Measurements from ENCODE around the gene ATP7B.

ATP7B gene

DNA sequence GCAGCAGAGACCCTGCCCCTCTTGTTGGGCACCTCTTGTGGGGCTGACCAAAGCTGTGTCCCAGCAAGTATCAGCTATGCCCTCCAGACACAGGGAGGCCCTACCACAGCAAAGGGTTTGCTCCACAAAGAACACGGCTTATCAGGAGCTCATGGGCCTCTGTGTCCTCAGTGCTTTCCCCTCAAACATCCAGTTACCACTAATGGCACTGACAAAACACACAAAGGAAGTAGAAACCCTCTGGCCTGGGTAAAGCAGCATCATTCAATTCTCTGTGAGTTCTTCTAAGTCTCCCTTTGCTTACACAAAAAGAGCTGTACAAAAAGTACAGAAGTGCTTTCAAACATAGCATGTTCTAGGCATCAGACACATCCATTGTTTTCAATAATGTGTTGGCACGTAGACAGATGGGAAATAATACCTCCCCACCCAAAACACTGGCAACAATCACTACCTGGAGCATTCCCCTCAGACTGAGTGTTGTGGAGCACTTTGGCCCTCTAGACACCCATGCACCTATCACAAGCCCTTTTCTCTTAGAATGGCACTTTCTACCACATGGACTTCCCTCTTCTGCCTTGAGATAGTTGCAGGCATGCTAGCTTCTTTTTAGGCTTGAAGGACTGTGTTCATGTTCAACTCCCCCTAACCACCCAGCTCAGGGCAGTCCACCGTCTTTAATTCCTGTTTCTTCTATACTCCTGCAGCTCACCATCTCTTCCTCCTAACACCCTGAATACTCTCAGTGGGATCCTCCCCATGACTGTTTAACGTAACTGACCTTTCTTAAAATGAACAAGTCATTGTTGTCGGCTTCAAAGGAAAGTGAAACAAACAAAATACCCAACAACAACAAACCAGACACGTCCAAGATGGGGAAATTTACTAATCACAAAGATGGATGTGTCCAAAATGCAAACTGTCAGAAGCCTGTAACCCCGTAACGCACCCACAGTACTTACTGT is 43.5 kb downstream of the ATP7B start:
- Histone ChIP-seq H3K27me3 (ENCODE audit: control insufficient read depth, insufficient read depth, low read length, poor library complexity, severe bottlenecking) (no peaks in the 10 kb centered on the region), H3K36me3 (ENCODE audit: control insufficient read depth, insufficient read depth, low read length) (no peaks in the 10 kb centered on the region), H3K27ac (ENCODE audit: insufficient read depth, low read depth, low read length, poor library complexity, severe bottlenecking) (no peak overlapping the region), H3K4me1 (ENCODE audit: control insufficient read depth, insufficient read depth, low read length) (no peaks in the 10 kb centered on the region), H3K9me3 (ENCODE audit: control insufficient read depth, low read length) (no peaks in the 10 kb centered on the region), H3K4me3 (ENCODE audit: insufficient read depth, low read depth, low read length) (no peak overlapping the region)
- WGBS, 2 experiments = 92 to 93% methylated on average over 8 of the region's 8 CpGs

DNA sequence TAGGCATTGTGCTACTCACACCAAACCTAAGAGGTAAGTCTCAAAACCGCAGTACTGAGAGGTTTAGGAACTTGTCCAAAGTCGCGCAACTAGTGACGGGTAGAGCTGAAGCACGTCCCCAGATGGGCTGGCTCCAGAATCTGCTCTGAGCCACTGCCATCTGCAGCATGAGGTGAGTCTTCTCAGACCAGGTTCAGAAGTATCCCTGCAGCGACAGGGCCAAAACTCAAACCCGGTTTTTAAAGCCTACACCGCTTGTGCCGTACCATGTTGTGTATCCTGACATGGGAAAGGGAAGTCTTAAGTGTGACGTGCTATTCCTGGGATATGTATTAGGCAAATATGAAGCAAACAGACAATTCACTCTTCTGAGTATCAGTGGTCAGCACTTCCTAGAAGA is 45.1 kb downstream of the ATP7B start:
- no peak overlapping the region for H3K4me3 ChIP-seq (ENCODE audit: insufficient read depth, low read depth, low read length)
- no peaks in the 10 kb centered on the region for H3K9me3 ChIP-seq (ENCODE audit: control insufficient read depth, low read length)
- H3K36me3 ChIP-seq (ENCODE audit: control insufficient read depth, insufficient read depth, low read length) = no peaks in the 10 kb centered on the region
- 95 to 96% methylated on average over 10 of the region's 10 CpGs for WGBS, 2 experiments
- H3K4me1 ChIP-seq (ENCODE audit: control insufficient read depth, insufficient read depth, low read length) = no peaks in the 10 kb centered on the region
- no peak overlapping the region for H3K27ac ChIP-seq (ENCODE audit: insufficient read depth, low read depth, low read length, poor library complexity, severe bottlenecking)
- H3K27me3 ChIP-seq (ENCODE audit: control insufficient read depth, insufficient read depth, low read length, poor library complexity, severe bottlenecking) = no peaks in the 10 kb centered on the region

DNA sequence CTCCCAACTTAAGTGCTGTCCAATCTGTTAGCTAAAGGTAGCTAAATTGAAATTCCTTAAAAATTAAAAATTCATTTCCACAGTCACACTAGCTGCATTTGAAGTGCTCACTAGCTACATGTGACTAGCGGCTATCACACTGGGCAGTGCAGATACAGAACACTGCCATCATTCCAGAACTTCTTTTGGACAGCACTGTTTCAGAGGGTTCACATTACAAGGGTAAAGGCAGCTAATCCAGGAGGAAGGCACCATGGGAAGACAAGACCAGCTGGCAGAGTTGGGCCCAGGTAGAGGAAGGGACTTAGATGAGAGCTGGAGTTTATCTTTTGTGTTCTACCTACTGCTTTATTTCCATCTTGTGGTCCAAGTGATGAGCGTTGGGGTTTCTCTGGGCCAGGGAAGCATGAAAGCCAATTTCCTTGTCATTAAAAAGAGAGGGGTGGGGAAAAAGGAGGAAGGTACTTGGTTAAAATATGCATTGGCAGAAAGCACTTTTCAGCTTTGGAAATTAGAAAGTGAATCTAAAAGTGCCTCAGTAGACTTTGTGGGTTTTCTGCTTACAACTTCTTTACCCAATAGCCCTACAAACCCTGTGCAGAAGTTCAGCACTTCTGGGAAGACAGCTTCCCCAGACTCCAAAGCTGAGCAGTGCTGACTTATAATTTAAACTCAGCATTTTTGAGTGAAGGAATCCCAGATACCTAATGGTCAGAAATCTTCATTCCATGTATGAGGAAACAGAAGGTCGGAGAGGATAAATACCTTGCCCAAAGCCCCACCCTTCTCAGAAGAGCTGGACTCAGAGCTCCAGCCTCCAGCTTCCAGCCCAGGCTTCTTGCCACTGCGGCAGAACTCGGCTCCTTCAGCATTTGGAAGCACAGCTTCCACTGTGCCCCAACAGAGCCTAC is 49.5 kb downstream of the ATP7B start:
- Histone ChIP-seq H3K27me3 (ENCODE audit: control insufficient read depth, insufficient read depth, low read length, poor library complexity, severe bottlenecking) (no peaks in the 10 kb centered on the region), H3K9me3 (ENCODE audit: control insufficient read depth, low read length) (no peaks in the 10 kb centered on the region), H3K4me3 (ENCODE audit: insufficient read depth, low read depth, low read length) (no peak overlapping the region), H3K4me1 (ENCODE audit: control insufficient read depth, insufficient read depth, low read length) (no peaks in the 10 kb centered on the region), H3K36me3 (ENCODE audit: control insufficient read depth, insufficient read depth, low read length) (no peaks in the 10 kb centered on the region), H3K27ac (ENCODE audit: insufficient read depth, low read depth, low read length, poor library complexity, severe bottlenecking) (no peak overlapping the region)
- WGBS, 2 experiments = 93% methylated on average over 5 of the region's 5 CpGs

DNA sequence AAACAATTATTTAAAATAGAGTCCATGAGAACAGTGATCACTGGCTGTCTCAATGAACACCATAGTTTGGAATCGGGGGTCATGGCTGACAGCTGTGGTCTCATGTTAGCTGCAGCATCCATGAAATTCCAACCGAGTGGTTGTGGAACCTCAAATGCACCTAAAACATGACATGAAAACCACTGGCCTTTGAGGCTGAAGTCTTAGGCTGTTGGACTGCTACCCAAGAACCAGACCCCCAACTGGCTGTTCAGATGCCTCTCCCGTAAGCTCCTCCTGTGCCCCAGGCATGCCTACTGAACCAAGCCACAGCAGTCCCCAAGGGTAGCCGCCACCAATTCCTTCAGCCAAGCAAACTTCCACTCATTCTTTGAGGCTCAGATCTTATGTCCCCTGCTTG is 50.5 kb downstream of the ATP7B start:
- Histone ChIP-seq H3K9me3 (ENCODE audit: control insufficient read depth, low read length) (no peaks in the 10 kb centered on the region), H3K27me3 (ENCODE audit: control insufficient read depth, insufficient read depth, low read length, poor library complexity, severe bottlenecking) (no peaks in the 10 kb centered on the region), H3K4me1 (ENCODE audit: control insufficient read depth, insufficient read depth, low read length) (no peaks in the 10 kb centered on the region), H3K27ac (ENCODE audit: insufficient read depth, low read depth, low read length, poor library complexity, severe bottlenecking) (no peak overlapping the region), H3K4me3 (ENCODE audit: insufficient read depth, low read depth, low read length) (no peak overlapping the region), H3K36me3 (ENCODE audit: control insufficient read depth, insufficient read depth, low read length) (no peaks in the 10 kb centered on the region)
- WGBS, 2 experiments = 92 to 96% methylated on average over 4 of the region's 4 CpGs

DNA sequence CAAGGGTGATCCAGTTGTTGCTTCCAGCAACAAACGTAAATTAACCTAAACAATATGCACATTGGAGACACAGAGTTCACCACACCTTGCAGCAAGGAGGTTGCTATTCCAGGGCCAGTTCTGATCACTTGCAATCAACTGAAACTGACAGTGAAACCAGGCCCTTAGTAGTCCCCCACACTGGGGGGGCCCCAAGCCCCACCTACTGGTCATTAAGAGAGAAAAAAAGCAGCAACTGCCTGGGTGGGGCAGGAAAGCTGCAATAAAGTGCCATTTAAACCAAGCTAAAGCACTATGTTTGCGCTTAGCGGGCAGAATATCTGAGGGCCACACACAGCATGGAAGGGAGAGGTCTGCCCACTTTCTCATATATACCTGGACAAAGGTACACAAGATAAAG is 51.5 kb downstream of the ATP7B start:
- Histone ChIP-seq H3K4me3 (ENCODE audit: insufficient read depth, low read depth, low read length) (no peak overlapping the region), H3K27ac (ENCODE audit: insufficient read depth, low read depth, low read length, poor library complexity, severe bottlenecking) (no peak overlapping the region)

DNA sequence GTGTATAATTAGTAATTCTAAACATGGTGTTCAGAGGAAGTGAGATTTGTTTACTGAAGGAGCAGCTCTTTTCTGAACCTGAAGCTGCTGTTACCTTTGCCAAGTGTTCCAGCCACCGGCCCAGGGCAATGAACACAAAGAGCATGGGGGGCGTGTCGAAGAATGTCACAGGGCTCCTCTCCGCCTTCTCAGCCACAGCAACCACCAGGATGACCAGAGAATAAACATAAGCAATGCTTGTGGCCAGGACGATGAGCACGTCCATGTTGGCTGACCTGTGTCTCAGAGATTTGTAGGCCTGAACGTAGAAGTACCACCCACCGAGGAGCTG is 53.1 kb downstream of the ATP7B start:
- Histone ChIP-seq H3K27me3 (ENCODE audit: control insufficient read depth, insufficient read depth, low read length, poor library complexity, severe bottlenecking) (no peaks in the 10 kb centered on the region), H3K27ac (ENCODE audit: insufficient read depth, low read depth, low read length, poor library complexity, severe bottlenecking) (no peak overlapping the region), H3K9me3 (ENCODE audit: control insufficient read depth, low read length) (no peaks in the 10 kb centered on the region), H3K4me1 (ENCODE audit: control insufficient read depth, insufficient read depth, low read length) (no peaks in the 10 kb centered on the region), H3K4me3 (ENCODE audit: insufficient read depth, low read depth, low read length) (no peak overlapping the region), H3K36me3 (ENCODE audit: control insufficient read depth, insufficient read depth, low read length) (no peaks in the 10 kb centered on the region)
- WGBS, 2 experiments = 87% methylated on average over 8 of the region's 8 CpGs

More for the DNA sequence above, 51.5 kb downstream of the ATP7B start:
- Histone ChIP-seq H3K9me3 (ENCODE audit: control insufficient read depth, low read length) (no peaks in the 10 kb centered on the region), H3K27me3 (ENCODE audit: control insufficient read depth, insufficient read depth, low read length, poor library complexity, severe bottlenecking) (no peaks in the 10 kb centered on the region), H3K4me1 (ENCODE audit: control insufficient read depth, insufficient read depth, low read length) (no peaks in the 10 kb centered on the region), H3K36me3 (ENCODE audit: control insufficient read depth, insufficient read depth, low read length) (no peaks in the 10 kb centered on the region)
- 97 to 100% methylated on average over 3 of the region's 3 CpGs for WGBS, 2 experiments

DNA sequence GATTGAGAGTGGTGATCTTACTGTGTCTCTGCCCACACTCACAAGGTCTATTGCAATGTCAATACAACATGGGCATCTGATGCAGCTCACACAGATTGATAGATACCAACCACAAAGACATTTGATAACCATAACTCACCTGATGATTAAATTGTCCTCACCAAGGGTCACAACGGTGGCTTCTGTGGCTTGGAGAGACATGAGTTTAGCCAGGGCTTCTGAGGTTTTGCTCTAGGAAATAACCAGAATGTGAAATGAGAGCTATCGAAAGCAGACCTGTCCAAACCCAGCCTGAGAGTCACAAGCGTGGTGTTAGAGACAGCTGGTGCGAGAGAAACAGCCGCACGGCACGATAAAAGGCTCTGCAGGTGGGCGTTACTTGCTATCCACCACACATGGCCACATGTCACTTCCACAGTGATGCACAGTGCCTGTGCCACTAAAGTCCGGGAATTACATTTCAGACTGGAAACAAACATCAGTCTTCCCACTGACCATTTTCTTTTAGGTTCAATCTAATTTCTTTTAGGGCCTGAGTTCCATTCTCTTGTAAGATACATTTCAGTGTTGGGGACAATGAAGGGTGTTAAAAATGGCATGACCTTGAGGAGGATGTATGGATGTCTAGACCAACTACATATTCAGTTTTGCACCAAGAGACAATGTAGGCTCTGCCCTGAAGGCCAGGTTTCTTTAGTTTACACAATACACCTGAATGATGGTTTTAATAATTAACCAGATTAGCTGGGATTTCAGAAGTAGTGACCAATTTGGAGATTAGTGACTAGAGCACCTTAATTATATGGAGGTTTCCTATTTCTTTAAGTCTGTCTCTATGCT is 53.7 kb downstream of the ATP7B start:
- Histone ChIP-seq H3K4me1 (ENCODE audit: control insufficient read depth, insufficient read depth, low read length) (no peaks in the 10 kb centered on the region), H3K4me3 (ENCODE audit: insufficient read depth, low read depth, low read length) (no peak overlapping the region), H3K27ac (ENCODE audit: insufficient read depth, low read depth, low read length, poor library complexity, severe bottlenecking) (no peak overlapping the region), H3K36me3 (ENCODE audit: control insufficient read depth, insufficient read depth, low read length) (no peaks in the 10 kb centered on the region), H3K27me3 (ENCODE audit: control insufficient read depth, insufficient read depth, low read length, poor library complexity, severe bottlenecking) (no peaks in the 10 kb centered on the region), H3K9me3 (ENCODE audit: control insufficient read depth, low read length) (no peaks in the 10 kb centered on the region)
- 87 to 90% methylated on average over 9 of the region's 9 CpGs for WGBS, 2 experiments

DNA sequence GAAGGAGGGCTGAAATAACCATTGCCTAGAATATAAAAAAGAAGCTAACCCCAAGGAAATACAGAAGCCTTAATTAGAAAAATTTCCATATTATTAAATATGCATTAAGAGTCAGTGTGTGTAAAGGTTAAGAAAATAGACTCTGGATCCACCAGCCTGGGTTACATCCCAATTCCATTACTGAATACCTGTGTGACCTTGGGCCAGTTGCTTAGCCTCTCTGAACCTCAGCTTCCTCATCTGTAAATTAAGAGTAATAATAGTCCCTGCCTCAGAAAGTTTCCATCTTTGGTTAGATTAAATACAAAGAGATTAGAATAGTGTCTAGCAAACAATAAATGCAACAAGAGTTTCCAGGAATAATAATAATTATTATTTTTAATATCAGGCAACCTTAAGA is 54.5 kb downstream of the ATP7B start:
- H3K36me3 ChIP-seq (ENCODE audit: control insufficient read depth, insufficient read depth, low read length) = no peaks in the 10 kb centered on the region
- H3K27ac ChIP-seq (ENCODE audit: insufficient read depth, low read depth, low read length, poor library complexity, severe bottlenecking) = no peak overlapping the region
- no peaks in the 10 kb centered on the region for H3K4me1 ChIP-seq (ENCODE audit: control insufficient read depth, insufficient read depth, low read length)
- no peaks in the 10 kb centered on the region for H3K27me3 ChIP-seq (ENCODE audit: control insufficient read depth, insufficient read depth, low read length, poor library complexity, severe bottlenecking)
- H3K4me3 ChIP-seq (ENCODE audit: insufficient read depth, low read depth, low read length) = no peak overlapping the region
- no peaks in the 10 kb centered on the region for H3K9me3 ChIP-seq (ENCODE audit: control insufficient read depth, low read length)

DNA sequence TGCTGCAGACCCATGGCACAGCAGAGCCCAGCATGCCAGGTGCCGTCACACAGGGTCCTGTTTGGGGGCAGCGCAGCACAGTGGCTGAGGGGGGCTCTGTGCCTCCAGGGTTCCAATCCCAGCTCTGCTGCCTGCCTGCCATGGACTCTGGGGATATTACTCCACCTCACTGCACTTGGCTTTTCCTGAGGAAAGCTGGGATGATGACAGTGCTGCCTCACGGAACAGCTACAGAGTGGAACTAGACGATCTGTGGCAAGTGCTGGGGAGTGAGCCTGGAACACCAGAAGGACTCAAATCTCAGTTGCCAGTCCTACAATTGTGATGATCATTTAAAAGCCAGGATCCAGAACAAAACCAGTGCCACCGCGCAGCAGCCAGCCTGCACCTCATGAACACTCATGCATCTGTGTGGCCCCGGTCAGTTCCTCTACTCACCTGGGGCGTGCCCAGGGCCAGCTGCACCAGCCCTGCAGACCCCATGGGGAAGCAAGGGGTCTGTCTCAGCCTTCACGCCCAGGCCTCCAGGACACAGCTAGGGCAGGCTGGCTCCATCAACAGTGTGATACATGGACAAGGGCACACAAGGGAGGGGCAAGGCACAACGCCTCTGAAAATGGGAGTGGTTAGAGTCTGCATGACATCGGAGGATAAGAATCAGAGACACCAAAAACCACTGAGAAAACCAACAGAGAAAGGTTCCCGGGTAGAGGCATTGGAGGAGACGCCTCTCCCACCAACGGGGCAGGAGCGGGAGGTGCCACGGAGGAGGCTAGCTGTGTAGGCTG is 55.2 kb downstream of the ATP7B start:
- H3K4me3 ChIP-seq (ENCODE audit: insufficient read depth, low read depth, low read length) = no peak overlapping the region
- no peak overlapping the region for H3K27ac ChIP-seq (ENCODE audit: insufficient read depth, low read depth, low read length, poor library complexity, severe bottlenecking)
- no peaks in the 10 kb centered on the region for H3K36me3 ChIP-seq (ENCODE audit: control insufficient read depth, insufficient read depth, low read length)
- no peaks in the 10 kb centered on the region for H3K4me1 ChIP-seq (ENCODE audit: control insufficient read depth, insufficient read depth, low read length)
- H3K27me3 ChIP-seq (ENCODE audit: control insufficient read depth, insufficient read depth, low read length, poor library complexity, severe bottlenecking) = no peaks in the 10 kb centered on the region
- no peaks in the 10 kb centered on the region for H3K9me3 ChIP-seq (ENCODE audit: control insufficient read depth, low read length)
- 93 to 95% methylated on average over 16 of the region's 16 CpGs for WGBS, 2 experiments

Data from ectodermal cell (in vitro differentiated cells).